Subcutaneous abdominal adipose tissue (tissue), 5 donors: Measurements from ENCODE around the gene LPP.

Experiments used
- H3K27ac ChIP-seq: one replicate; pipeline ENCODE4 v1.7.0; 2013; ENCODE audit warnings: low read depth, mild to moderate bottlenecking, inconsistent platforms, low read length, moderate library complexity
- H3K27me3 ChIP-seq, 5 donors: one replicate each; pipeline ENCODE4 v1.7.0; 2013; ENCODE audit warnings: low read length in 5 of 5, inconsistent platforms in 1 of 5; ENCODE audit not compliant: control insufficient read depth in 5 of 5, insufficient read depth in 4 of 5
- H3K36me3 ChIP-seq, 5 donors: one replicate each; pipeline ENCODE4 v1.7.0; 2013; ENCODE audit warnings: low read length in 5 of 5; ENCODE audit not compliant: control insufficient read depth in 5 of 5, insufficient read depth in 5 of 5
- H3K4me1 ChIP-seq, 5 donors: one replicate each; pipeline ENCODE4 v1.7.0; 2013; ENCODE audit warnings: low read length in 5 of 5, mild to moderate bottlenecking in 3 of 5, moderate library complexity in 1 of 5; ENCODE audit not compliant: control insufficient read depth in 5 of 5, insufficient read depth in 5 of 5
- H3K4me3 ChIP-seq, 5 donors: one replicate each; pipeline ENCODE4 v1.7.0; 2013; ENCODE audit warnings: low read length in 5 of 5, low read depth in 1 of 5
- H3K9ac ChIP-seq, 5 donors: one replicate each; pipeline ENCODE4 v1.7.0; 2013; ENCODE audit warnings: low read length in 5 of 5, mild to moderate bottlenecking in 4 of 5, moderate library complexity in 3 of 5
- H3K9me3 ChIP-seq, 5 donors: one replicate each; pipeline ENCODE4 v1.7.0; 2013; ENCODE audit warnings: low read length in 5 of 5; ENCODE audit not compliant: control insufficient read depth in 5 of 5
- donor health status: healthy.
- donor health status: healthy.
- donor health status: healthy.
- donor health status: healthy.
- donor health status: healthy.

LPP gene

DNA sequence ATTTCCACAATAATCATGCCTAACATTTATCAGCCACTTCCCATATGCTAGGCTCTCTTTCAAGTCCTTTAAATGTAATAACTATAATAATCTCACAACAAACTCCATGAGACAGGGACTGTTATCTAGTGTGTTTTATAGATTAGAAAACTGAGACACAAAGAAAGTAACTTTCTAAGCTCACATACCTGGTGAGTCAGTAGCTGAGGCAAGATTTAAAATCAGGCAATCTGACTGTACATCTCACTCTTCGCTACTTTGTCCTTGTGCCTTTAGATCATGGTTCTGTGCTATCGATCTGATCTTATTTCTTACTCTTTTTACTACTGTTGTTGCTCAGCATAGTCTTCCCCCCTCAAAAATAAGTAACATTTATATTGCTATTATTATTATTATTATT lies 295.5 kb downstream of the LPP start:
- Histone ChIP-seq H3K36me3 (no peaks in the 10 kb centered on the region), H3K9me3 (no peaks in the 10 kb centered on the region), H3K4me3 (no peak overlapping the region), H3K4me1 (peaks cover 0 to 6% (median 0%) of the 10 kb centered on the region in 5 donors), H3K9ac (no peak overlapping the region), H3K27ac (no peak overlapping the region), H3K27me3 (no peaks in the 10 kb centered on the region)

DNA sequence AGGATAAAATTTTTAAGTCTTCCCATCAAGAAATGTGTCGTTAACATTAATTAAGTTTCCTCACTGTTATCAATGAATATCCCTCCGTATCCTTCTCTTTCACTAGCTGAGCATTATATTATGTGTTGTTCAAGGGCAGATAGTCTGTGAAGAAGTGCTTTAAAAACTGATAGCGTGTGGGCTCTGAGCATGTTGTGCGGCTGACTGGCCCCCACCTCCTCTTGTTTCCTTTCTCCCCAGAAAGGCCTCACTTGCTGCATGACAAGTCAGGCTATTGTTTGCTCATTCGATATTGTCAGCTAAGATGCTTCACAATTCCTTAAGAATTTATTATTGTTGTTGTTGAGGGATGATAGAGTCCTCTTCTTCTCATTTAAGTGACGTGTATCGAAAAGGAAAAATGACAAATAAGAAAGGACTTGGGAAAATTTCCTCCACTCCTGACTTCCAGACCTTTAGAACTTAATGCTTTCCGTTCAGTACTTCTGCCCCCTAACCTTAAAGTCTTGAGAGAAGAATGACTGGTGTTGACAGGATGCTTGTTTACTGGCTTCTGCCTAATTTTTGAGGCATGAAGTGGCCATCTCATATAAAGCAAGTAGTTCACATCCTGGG lies 298.3 kb downstream of the LPP start:
- Histone ChIP-seq H3K36me3 (no peaks in the 10 kb centered on the region), H3K9me3 (no peaks in the 10 kb centered on the region), H3K27me3 (no peaks in the 10 kb centered on the region), H3K27ac (no peak overlapping the region), H3K4me1 (peaks cover 0 to 6% (median 0%) of the 10 kb centered on the region in 5 donors), H3K4me3 (no peak overlapping the region), H3K9ac (no peak overlapping the region)

DNA sequence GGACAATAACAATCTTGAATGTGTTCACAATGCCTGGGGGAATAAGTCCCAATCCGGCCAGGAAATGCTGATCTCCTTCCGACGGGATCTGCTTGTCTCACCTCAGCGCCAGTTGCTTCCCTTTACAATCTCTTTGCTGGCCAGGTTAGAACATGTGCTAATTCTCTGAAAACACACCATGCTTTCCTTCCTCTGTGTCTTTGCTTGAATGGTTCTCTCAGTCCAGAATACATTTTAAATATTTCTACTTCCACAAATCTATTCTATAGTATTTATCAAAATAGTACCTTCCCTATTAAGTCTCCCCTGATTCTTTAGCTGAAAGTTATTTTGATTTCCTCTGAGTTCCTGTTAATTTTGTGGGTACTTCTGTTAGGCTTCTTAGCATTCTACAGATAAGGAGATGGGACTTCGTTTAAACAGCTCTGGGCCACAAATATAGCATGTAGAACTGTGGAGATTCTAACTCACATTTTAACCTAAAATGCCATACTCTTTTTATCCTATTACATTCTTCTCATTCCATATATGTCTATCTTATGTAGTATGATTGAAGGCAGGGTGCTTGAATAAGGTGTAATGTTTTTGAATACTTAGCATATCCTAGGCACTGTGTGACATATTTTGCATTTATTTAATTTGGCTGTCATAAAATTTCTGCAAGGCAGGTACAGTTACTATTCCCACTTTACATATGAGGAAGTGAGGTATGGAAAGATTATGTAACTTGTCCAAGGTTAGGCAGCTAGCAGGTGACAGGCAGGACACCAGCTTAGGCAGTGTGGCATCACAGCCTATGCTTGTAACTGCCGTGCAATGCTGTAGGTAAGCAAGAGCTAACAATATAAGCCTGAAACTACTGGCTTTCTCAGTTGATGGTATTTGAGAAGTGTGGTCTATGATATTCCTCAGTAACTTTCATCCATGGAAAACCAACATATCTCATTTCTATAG lies 299.8 kb downstream of the LPP start:
- no peak overlapping the region for H3K4me3 ChIP-seq
- peaks cover 0 to 6% (median 0%) of the 10 kb centered on the region in 5 donors for H3K4me1 ChIP-seq
- H3K9me3 ChIP-seq, result no peaks in the 10 kb centered on the region
- no peak overlapping the region for H3K9ac ChIP-seq
- H3K27ac ChIP-seq, result no peak overlapping the region
- no peaks in the 10 kb centered on the region for H3K27me3 ChIP-seq
- no peaks in the 10 kb centered on the region for H3K36me3 ChIP-seq

DNA sequence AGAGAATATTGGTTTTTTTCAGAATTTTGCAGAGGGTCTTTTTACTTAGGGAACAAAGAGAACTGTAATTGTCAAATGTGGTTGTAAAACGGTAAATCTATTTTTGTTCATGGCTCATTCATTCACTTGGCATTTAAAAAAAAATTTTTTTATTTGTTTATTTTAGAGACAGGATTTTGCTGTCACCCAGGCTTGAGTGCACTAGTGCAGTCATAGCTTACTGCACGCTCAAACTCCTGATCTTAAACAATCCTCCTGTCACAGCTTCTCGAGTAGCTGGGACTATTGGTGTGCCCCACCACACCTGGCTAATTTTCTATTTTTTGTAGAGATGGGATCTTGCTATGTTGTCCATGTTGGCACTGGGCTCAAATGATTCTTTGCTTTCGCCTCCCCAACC lies 301.8 kb downstream of the LPP start:
- Histone ChIP-seq H3K27ac (no peak overlapping the region), H3K4me3 (no peak overlapping the region), H3K4me1 (peaks cover 0 to 6% (median 0%) of the 10 kb centered on the region in 5 donors), H3K9ac (no peak overlapping the region), H3K9me3 (no peaks in the 10 kb centered on the region), H3K27me3 (no peaks in the 10 kb centered on the region), H3K36me3 (no peaks in the 10 kb centered on the region)

DNA sequence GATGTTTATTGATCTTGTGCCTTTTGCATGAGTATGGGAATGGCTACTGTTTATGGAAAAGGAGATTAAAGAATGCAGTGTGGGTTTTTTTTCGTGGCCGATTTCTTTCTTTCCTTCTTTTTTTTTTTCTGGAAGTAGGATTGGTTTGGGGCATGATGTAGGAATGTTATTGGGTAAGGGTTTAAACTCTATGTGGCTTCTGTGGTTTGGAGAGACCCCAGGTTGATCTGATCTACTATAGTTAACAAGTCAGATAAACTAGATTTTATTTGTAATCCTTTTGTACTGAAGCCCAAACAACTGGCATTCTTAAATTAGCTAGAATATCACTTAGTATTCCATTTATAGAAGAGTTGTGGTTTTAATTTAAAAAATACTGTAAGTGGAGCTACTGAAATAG lies 304.8 kb downstream of the LPP start:
- H3K9ac ChIP-seq, result no peak overlapping the region
- no peak overlapping the region for H3K4me3 ChIP-seq
- H3K36me3 ChIP-seq, result no peaks in the 10 kb centered on the region
- H3K4me1 ChIP-seq, result no peaks in the 10 kb centered on the region
- no peaks in the 10 kb centered on the region for H3K27me3 ChIP-seq
- H3K9me3 ChIP-seq, result no peaks in the 10 kb centered on the region
- H3K27ac ChIP-seq, result no peak overlapping the region

DNA sequence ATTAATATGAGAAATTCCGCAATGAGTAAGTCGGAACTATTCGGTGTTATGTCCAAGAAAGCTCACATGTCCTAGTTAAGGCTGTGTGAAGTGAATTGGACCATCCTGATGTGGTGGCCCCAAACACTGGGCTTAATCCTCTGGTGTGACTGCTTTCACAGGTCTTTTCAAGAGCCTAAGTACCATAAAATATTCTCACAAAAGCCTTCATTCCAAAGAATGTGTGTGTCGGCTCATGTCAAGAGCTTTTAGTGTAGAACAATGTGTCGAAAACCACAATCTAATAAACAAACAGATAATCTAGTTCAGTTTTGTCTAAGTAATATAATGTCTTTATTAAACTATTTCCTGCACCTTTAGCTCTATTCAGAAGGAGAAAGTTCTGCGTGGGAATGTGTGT lies 311.4 kb downstream of the LPP start:
- H3K27ac ChIP-seq, result no peak overlapping the region
- no peaks in the 10 kb centered on the region for H3K36me3 ChIP-seq
- no peak overlapping the region for H3K4me3 ChIP-seq
- H3K4me1 ChIP-seq, result peaks cover 3 to 18% (median 15%) of the 10 kb centered on the region in 5 donors
- H3K27me3 ChIP-seq, result no peaks in the 10 kb centered on the region
- no peaks in the 10 kb centered on the region for H3K9me3 ChIP-seq
- H3K9ac ChIP-seq, result no peak overlapping the region

DNA sequence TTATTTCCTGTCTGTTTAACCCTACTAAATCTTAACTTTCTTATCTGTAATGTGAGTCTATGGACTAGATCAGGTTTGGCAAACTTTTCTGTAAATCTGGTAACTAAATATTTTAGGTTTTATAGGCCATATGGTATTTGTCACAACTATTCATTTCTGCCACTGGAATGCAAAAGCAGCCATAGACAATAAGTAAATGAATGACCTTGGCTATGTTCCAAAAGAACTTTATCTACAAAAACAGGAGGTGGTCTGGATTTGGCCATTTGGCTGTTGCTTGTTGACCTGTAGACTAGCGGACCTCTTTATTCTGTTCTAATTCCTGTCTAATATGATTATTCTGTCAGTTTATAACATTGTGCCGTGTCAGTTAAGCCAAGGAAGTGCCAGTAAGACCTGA lies 314.2 kb downstream of the LPP start:
- Histone ChIP-seq H3K9ac (peak overlapping the region in 1 of 5 donors; percentile 30), H3K4me1 (peaks cover 3 to 32% (median 15%) of the 10 kb centered on the region in 5 donors), H3K27ac (peak overlapping the region; percentile 85), H3K27me3 (no peaks in the 10 kb centered on the region), H3K4me3 (peak overlapping the region in 1 of 5 donors; percentile 20), H3K9me3 (no peaks in the 10 kb centered on the region), H3K36me3 (no peaks in the 10 kb centered on the region)

DNA sequence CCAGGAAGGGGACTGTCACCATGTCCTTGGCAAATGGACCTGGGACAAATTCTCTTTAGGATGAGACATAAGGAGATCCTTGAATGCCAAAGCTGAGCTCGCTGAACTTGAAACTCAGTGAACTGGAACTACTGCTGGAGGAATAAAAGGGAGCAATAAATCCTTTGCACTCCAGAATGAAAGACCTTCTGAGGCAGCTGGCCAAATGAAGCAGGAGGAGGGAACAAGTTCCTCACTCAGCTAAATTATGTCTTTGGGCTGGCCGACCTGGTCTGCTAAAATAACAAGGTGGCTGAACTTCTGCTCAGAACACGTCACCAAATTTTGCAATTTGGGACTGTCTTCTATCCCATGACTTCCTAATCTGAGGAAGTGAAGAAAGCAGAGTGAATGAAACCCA lies 314.7 kb downstream of the LPP start:
- peak overlapping the region in 1 of 5 donors; percentile 45 for H3K9ac ChIP-seq
- H3K36me3 ChIP-seq, result no peaks in the 10 kb centered on the region
- H3K9me3 ChIP-seq, result no peaks in the 10 kb centered on the region
- peak overlapping the region in 1 of 5 donors; percentile 20 for H3K4me3 ChIP-seq
- H3K27ac ChIP-seq, result peak overlapping the region; percentile 85
- no peaks in the 10 kb centered on the region for H3K27me3 ChIP-seq
- peaks cover 3 to 32% (median 15%) of the 10 kb centered on the region in 5 donors for H3K4me1 ChIP-seq

DNA sequence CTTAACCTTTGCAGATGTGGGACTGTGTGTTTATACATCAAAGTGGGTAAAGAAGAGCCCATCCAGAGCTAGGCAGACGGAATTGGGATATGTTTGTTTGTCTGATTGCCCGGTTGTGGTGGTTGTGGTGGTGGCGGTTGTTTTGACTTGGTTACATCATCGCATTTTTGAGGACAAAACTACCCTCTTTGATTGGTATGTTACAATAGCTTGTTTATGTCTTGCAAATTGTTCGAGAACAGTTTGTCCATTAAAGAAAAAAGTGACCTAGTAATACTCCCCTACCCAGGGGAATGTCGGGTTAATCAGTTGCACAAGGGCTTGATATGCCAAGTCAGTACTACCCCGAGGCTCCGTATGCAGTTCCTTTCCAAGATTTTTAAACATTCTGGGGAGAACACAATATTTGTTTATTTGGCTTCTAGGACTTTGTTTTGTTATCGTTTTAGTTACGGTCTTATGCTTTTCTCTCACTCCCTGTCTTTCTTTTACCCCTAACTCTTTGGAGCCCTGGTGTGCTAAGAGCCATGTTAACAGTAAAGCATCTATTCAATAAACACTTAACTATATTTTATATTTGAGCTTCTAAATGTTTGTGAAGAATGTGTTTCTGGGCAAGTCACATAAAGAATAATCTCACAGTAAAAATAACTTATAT lies 315.4 kb downstream of the LPP start:
- H3K4me1 ChIP-seq, result peaks cover 3 to 32% (median 15%) of the 10 kb centered on the region in 5 donors
- peak overlapping the region in 1 of 5 donors; percentile 17 for H3K4me3 ChIP-seq
- no peaks in the 10 kb centered on the region for H3K9me3 ChIP-seq
- H3K27me3 ChIP-seq, result no peaks in the 10 kb centered on the region
- H3K9ac ChIP-seq, result peak overlapping the region in 2 of 5 donors; percentile 38 to 45
- peak overlapping the region; percentile 85 for H3K27ac ChIP-seq
- no peaks in the 10 kb centered on the region for H3K36me3 ChIP-seq
